ENCODE results near the gene PLD4.

PLD4 gene

DNA sequence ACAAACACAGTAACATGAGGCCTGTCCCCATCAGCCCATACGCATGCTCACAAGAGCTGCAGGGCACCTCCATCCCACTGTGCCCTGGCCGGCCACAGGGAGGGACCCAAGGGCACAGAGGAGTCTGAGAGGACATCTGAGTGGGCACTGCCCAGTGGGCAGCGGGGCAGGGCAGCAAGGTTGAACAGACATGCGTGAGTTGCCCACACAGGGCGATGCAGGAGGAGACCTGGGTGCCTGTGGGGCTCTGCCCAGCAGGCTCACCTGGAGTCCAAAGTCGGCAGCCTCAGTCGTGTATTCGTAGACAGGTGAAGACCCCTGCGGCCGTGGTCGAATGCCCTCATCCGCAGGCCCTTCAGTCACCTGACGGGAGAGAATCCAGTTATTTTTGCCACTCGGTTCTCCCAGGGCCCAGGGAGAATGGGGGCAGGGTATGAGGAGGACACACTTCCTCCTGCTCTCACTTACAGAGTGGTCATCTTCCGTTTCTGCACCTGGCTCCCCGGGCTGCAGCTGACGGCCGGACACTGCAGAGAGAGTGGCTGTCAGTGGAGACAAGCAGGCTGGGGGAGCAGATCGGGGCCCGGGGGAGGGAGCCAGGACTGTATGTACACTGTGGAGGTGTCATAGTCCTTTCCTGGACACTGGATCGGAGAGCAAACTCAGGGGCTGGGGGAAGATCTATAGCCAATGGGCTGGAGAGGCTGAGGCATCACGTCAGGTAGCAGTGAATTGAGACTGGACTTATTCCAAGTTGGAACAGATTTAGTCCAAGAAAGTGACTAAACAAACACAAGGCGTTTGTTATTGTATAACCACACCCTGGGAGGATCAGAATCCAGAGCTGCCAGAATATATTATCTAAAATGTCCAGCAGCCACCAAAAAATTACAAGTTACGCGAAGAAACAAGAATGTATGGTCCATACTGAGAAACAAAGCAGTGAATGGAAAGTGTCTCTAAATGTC lies 32.8 kb downstream of the PLD4 start:
- DNase-seq: no peak

DNA sequence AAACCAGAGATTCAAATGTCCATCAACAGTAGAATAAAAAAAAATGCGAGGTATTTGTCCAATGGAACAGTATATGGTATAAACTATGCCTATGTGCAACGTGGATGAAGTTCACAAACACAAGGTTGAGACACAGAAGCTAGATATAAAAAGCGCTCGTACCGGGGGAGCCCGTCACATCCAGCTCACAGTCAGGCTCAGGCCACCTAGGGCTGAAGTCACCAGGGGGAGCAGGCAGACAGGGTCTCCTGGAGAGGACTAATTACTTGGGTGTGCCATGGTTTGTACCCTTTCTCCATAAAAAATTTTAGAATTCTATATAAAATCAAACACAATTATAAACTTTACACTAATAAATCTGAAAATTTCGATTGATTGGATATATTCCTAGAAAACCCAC lies 39.9 kb downstream of the PLD4 start:
- DNase-seq: no peak

DNA sequence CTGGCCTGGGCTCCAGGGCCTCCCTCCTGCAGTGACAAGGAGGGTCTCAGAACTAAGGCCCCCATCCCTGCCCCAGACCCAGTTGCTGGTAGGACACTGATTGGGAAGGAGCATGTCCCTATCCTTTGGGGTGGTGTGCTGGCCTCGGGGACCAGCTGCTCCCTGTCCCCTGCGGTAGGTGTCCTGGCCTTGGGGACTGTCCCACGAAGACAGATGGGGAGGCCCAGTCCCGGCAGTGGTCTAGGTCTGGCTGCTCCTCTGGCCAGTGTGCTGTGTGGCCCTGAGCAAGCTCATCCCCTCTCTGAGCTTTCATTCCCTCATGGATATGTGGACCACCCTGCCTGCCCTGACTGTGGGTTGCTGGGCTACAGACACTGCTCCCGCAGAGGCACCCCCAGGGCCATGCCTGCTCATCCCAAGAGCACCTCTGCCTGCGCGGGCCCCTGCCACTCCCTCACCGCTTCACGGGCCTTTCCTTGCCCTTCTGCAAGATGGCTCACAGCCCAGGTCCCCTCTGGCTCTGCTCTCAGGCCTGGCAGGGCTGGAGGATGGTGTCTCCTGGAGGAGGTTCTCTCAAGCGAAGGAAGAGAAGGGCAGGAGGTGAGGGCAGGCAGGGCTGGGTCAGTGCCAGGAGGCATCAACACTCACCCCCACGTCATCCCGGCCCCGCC lies 41.0 kb downstream of the PLD4 start:
- no peak for DNase-seq

DNA sequence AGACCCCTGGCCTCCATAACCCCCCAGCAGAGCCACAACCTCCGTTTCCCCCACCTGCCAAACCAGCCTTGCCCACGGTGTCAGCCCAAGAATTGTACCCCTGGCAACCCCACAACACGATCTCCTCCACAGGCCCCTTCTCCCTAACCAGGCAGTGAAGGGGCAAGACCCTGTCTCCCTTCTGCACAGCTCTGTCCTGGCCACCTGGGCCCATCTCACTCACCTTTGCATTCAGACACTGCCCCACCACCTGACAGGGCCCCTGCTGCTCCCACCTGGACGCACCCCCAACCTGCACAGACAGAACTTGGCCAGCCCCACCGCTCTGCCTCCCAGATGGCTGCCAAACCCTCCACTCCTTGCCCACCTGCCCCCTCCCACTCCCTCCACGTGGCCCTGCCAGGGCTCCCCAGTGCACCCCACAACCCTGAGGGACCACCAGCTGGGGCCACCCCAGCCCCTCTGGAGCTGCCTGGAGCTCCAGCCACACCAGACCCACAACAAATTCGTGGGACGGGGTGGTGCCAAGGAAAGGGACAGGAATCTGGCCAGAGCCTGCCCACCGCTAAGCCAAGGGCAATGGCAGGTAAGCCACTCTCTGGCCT lies 41.7 kb downstream of the PLD4 start:
- no peak for DNase-seq

DNA sequence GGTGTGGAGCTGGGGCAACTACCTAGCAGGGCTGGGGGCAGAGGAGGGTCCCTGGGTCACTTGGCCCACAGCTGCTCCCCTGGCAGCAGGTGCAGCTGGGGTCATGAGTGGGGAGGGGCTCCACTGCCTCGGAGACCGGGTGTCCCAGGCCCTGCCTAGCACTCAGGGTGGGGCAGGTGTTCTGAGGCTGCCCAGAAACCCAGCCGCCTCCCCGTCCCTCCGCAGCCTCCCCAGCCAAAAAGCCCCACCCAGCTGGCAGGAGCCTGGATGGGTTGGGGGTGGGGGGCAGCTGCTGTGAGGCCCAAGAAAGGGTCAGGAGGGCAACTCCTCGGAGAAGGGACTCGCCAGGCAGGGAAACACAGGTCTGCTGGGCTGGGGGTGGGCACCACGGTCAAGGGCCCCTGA lies 42.3 kb downstream of the PLD4 start:
- DNase-seq: no peak

DNA sequence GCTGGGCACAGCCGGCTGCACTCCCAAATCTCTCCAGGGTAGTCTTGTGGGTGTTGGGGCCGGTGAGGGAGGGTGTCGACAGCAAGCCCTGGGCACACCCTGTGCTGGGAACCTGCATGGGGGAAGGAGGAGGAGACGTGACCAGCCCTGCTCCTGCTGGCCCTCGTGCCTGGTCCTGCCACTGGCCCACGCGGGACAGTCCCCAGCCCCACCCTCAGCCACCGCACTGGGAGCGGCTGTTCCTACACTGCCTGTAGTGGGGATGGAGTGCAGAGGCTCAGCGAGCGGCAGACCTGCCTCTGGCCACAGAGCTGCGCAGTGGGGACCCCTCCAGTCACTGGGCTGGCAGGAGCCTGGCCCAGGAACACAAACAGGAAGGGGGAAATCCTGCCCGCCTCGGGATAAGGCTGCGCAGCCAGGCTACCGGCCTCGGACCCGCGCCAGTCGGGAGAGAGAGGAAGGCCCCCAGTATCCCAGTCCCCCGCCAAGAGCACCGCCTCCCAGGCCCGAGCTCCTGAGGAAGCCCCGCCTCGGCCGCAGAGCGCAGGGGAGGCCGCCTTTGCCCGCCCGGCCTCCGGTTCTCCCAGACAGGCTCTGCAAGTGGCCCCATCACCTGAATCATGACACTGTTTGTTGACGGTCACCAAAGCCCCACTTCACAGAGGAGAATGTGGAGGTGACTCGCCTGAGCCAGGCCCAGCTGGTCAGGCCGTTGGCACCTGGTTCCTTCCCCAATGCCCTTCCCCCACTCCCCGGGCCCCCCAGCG lies 42.9 kb downstream of the PLD4 start:
- DNase-seq: no peak

DNA sequence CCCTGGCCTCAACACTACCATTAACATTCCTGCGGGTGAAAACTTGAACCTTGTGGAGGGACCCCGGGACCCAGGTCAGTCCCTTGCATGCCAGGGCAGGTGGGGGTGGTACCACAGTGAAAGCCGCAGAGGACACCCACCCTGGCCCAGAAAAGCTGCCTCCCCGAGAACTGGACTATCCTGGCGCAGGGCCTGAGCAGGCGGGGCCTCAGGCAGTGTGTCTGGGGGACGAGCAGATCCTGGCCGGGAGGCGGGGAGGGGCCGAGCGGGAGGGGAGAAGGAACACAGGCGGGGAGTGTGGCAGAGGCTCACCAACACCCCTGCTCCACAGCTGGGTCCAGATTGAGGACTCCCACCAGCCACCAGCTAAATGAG lies 43.5 kb downstream of the PLD4 start:
- DNase-seq: no peak

DNA sequence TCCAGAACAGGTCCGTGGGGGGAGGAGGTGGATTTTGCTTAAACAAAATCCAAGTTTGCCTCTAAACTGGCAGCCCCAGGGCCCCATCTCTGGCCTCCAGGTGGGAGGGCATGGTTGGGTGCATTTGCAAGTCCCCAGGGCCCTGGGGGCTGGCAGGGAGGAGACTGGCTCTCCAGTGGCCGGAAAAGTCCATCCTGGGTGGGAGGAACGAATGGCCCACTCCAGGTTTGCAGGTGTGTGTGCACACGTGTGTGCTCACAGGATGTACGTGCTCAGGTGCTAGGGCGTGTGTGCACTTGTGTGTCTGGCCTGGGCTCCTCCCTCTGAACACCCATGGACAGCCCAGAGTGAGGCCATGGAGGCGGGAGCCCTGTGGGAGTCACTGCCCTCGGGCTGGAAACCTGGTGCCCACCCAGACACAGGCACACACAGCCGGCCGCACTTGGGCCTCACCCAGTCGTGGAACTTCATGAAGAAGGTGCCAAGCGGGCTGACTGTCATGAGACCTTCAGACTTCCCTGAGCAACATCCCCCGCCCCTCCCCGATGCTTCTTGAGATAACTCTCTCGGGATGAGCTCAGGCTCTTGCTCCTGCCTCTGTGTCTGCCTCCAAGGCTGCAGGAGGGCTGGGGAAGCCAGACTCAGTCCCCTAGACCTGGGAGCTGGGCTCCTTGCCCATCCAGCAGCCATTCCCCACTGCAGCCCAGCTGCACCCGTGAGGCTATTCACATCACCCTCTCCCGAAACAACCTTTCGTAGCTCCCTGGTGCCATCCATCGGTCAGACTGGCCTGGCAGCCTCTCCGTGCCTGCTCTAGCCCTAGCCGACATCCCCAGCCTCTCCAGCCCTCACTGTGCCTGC lies 44.1 kb downstream of the PLD4 start:
- DNase-seq: no peak

DNA sequence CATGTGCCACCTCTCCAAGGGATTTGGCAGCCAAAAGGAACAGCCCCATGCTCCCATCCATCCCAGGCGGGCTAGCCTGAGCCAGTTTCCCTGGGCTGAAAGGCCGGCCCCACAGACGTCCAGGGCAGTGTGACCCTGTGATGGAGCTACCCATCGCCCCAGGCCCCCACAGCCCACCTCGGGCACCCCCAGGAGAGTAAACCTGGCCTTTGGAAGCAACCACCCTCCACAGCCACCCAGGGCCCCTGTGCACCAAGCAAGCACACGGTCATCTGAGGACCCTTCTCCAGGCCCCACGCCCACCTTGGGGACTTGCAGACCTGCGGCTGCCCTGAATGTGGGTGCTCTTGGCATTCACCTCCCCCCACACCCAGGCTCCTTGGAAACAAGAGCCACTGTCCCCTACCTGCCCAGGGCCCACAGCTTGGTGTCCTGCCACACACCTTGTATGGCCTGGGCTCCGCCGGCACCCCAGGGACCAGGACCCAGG lies 45.1 kb downstream of the PLD4 start:
- no peak for DNase-seq

DNA sequence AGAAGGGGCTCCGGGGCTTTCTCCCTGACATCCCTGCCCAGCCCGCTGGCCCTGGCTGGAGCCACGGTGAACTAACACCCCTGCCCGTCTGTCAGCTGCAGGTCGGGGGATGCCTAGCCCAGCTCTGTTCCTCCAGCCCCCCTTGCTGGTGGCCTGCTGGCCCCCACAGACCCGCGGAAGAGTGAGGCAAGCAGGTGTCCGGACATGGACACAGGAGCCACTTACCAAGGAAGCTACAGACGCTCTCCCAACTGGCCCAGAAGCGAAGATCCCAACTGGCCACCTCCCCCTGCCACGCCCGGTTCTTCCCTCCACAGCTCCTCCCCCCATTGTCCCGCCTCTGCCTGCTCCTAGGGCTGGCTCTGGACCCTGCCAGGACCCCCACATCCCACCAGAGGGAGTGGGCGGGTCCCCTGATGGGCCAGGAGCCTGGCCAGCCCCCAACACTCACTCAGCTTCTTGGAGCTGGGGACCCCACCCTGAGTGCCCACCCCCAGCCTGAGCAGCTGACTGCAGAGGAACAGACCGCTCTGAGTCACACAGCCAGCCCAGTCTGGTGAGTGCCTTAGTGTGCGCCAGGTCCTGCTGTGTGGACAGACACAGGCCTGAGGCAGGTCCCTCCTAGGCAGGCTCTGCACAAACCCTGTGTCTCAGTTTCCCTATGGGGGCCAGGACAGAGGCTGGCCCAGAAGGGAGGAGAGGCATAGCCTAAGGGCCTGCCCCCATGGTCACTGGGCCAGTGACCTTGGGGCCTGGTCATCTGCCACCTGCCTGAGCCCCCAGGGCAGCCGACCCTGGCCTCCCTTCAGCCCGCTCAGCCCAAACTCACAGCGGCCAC lies 45.8 kb downstream of the PLD4 start:
- DNase-seq: no peak

DNA sequence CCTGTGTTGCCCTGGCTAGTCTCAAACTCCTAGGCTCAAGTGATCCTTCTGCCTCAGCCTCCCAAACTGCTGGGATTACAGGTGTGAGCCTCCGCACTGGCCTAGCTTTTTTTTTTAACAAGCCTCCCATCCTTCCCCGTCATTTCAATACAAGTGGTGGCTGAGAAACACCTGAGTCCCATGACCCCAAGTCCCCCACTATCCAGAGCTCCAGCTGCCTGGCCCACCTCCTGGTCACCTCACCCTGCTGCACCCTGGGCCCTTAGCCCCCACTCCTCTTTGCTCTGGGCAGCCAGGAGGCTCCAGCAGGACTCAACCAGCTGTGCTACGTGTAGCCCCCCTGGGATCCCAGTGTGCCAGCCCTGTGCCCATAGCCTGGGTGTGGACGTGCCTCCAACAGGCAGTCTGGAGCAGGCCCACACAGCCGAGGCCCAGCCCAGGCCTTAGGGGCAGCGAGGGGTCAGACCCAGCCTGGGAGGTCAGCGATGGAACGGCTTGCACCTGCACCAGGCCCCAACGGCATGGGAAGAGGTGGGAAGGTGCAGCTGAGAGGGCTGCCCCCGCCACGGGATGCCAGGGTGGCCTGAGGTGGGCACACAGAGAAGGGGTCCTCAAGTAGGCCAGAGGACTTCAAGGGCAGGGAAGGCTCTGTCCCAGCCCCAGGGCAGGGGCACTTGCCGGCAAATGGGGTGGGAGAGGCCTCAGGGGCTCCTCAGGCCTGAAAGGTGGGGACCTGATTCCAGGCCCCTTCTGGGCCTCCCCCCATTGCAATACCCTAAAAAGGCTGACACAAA lies 47.0 kb downstream of the PLD4 start:
- no peak for DNase-seq

DNA sequence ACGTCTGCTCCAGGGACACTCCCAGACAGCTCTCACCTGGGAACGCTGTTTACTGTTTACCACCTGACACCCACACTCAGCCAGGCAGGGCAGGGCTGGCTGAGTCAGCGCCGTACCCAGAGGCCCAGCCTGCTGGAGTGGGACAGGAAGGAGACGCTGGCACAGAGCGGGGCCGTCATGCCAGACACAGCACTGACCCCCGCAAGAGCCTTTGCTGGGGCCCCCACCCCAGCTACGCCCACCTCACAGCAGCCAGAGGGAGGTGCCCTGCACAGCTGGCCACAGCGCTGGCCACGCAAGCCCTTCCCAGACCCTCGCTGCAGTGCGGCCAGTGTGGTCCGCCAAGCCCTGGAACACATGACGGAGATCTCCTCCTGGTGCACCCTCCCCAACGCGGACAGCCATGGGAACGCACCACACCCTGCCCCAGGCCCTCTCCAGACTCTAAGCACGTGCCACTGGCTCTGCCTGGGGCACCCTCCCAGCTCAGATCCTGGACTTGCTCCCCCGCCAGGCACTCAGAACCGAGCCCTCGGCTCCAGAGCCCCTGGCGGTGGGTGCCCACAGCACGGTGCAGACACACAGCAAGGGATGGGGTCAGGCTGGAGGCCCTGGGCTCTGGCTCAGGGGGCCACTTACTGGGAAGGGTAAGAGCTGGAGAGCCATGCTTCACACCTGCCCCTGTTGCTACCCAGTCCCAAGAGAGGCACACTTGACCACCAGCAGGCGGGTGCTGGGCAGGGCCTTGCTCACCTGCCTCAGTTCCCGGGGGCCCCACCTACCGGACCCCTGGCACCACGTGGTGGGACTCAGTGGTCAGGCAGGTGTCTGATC lies 47.8 kb downstream of the PLD4 start:
- DNase-seq: no peak

DNA sequence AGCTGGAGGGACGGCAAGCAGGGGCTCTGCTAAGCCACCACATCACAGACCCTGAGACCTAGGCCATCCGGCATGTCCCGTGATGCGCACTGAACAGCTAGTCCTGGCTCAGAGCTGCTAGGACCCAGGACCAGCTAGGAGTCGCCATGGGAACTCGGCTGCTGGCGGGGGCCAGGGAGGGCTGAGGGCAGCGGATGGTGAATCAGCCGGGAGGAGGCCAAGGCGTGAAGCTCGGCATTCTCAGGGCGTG lies 48.4 kb downstream of the PLD4 start:
- DNase-seq: no peak

DNA sequence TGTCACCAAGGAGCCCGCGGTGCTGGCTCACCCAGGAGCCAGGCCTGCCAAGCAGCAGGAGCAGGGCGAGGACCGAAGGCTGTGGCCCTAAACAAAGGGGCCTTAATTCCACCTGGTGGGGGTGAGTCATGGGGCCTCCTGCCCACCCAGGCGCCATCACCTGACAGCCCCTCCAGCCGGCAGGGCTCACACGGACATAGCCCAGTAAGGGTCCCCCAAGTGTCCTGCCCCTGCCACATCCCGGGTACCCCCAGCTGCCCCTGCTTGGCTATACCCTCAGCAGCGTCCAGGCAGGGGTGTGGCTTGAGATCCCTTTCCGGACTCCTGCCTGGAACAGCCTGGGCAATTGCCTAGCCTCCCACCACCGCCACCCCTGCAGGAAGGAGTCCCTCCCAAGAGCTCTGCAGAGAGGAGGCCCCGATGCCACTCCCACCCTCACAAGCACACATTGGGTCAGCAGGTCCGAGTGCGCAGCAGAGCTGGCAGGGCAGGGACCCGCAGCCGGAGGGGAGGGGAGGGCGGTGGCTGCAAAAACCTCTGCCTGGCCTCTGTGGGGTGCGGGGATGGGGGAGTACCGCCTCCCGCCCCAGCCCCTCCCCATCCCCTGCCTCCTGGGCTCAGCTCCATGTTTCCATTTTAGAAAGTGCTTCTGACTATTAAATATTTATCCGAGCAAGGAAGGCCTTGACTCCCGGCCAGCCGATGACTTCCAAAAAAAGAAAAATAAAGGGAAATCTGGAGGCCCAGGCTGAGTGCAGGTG lies 48.9 kb downstream of the PLD4 start:
- DNase-seq: no peak

DNA sequence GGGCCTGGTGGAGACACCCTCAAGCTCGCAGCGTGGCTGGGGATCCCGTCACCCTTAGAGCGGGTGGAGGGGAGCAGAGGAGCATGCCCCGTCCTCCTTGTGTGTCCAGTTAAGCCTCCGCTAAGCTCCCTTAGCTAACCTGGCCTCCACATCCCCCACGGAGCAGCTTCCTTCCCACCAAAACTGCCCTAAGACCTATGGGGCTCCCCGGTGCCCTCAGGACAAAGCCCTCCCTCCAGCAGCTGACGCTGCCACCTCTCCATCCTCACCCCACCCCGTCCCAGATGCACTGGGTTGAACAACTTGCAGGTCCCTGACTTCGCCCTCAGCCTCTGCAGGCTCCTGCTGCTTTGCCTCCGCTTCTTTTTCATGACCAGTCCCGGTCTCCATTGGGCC lies 49.5 kb downstream of the PLD4 start:
- no peak for DNase-seq

DNA sequence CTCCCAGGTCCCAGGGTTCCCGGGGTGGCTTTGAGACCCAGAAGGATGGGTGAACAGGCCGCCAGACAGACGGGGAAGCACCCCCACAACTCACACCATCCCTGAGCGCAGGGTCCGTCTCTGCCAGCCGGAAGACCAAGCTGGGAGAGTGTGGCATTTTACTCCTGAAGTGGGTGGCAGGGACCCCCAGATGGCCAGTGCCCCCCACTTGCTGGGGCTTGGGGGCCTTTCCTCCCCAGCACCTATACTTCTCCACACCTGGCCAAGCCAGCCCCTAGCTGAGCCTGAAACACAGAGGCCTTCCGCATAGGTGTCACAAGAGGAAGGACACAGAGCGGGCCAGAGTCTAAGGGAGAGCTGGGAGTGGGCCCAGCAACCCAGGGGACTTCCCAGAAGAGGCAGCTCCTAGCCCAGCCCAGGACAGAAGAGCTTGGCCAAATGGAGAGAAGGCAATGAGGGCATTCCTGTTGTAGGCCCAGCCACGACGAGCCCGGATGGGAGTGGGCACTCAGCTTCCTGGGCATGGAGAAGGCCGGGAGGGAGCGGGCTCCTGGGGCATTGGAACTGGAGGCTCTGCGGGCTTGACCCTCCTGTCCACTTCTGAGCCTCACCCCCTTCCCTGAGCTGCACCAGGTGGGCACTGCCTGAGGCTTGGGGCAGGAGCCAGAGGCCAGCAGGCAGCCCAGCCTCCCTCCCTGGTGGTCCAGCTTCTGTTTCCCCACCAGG lies 50.1 kb downstream of the PLD4 start:
- DNase-seq: no peak

DNA sequence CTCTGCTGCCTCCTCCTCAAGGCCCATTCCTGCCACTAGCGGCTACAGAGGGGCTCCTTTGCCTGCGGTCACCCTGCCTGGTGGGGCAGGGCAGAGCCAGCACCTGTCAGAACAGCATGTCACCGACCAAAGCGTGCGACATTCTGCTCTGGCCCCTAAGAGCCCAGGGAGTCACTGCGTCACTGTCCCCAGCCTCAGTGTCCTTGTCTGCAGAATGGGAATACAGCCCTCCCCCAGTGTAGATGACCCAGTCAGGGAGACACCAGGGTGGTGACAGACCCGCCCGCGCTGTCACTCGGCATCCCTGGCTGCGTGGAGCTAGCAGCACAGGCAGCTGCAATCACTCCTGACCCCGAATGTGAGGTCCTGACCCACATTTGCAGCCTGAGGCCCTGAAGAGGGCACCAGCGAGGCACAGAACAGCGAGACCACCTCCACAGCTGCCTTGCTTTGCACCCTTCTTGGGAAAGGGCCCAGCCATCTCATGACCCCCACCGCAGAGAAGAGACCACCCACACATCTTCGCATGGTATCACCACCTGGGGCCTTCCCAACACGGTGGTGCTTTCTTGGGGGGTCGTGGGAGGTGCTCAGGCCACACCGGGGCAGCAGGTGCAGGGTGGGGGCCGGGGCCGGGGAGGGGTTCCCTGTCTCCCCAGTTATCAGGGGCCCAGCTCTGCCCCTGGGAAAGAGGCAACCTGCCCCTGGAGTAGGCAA lies 51.0 kb downstream of the PLD4 start:
- DNase-seq: no peak
